NCI-H82 treated with DMSO at 0.1 percent for 48 hours (cell line): ENCODE measurements around the gene CREB5.

Source experiments
- DNase-seq: peaks from one replicate; lab custom pipeline; 2025; ENCODE audit not compliant: unreplicated experiment; lab: John Stamatoyannopoulos, UW

CREB5 gene

GRCh38 chr7:28840592-28840995 is 428.3 kb downstream of the CREB5 start:
- peak; percentile 11 for DNase-seq

DNA sequence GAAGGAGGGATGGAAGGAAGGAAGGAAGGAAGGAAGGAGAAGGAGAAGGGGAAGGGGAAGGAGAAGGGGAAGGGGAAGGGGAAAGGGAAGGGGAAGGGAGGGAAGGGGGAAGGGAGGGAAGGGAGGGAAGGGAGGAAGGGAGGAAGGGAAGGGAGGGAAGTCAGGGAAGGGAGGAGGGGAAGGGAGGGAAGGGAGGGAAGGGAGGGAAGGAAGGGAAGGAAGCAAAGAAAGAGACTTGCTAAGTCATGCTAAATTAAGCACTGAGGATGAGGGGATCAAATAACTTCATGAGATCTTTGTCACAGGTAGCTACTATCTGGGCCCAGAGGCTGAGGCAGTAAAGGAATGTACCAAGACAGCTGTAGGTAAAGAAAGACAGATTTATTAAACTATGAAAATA is 429.4 kb downstream of the CREB5 start:
- DNase-seq: no peak

DNA sequence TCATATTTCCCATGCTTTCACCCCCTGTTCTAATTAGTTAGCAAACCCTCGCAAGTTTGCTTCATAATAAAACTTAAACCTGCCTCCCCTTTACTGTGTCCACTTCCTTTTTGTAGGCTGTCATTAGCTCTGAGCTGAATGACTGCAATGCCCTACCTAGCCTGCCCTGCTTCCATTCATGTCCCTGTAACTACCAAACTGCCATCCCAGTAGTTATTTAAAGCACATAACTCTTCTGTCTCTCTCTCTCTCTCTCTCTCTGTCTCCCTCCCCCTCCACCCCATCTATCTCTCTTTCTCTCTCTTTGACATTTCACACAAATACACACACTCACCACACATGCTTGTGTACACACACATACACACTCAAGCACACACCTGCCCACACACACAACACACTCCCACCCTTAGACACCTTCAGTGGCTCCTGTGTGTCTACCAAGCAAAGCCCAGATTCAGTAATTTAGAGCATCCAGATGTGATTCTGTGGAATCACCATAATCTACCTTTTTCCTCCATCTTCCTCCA is 430.5 kb downstream of the CREB5 start:
- no peak for DNase-seq

- no peak for DNase-seq
Measured at GRCh38 chr7:28845106-28845505, 432.8 kb downstream of the CREB5 start.

- DNase-seq: no peak
Measured at GRCh38 chr7:28847176-28847575, 434.9 kb downstream of the CREB5 start.

- no peak for DNase-seq
Measured at GRCh38 chr7:28847681-28848080, 435.4 kb downstream of the CREB5 start.

DNA sequence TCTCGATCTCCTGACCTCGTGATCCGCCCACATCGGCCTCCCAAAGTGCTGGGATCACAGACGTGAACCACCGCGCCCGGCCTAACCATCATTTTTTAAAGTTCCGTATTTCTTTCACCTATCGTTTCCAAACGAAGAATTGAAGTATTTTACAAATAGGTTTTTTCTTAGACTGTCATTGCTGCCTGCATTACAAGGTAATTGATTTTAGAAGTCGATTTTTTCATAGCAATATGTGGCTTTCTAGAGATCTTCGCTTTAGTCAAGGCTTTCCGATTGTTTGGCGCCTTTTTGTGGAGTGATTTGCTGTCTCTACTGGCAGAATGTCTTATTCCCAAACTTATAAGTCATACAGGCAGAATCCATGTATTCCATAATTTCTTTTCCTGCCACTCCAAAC is 436.6 kb downstream of the CREB5 start:
- no peak for DNase-seq

GRCh38 chr7:28850699-28851098 is 438.4 kb downstream of the CREB5 start:
- DNase-seq: no peak

GRCh38 chr7:28853150-28853549 is 440.8 kb downstream of the CREB5 start:
- DNase-seq: peak; percentile 25

GRCh38 chr7:28853834-28854749 is 441.8 kb downstream of the CREB5 start:
- DNase-seq: peak; percentile 51

GRCh38 chr7:28854750-28855074 is 442.4 kb downstream of the CREB5 start:
- no peak for DNase-seq

- no peak for DNase-seq
Measured at GRCh38 chr7:28855538-28856217, 443.4 kb downstream of the CREB5 start.

DNA sequence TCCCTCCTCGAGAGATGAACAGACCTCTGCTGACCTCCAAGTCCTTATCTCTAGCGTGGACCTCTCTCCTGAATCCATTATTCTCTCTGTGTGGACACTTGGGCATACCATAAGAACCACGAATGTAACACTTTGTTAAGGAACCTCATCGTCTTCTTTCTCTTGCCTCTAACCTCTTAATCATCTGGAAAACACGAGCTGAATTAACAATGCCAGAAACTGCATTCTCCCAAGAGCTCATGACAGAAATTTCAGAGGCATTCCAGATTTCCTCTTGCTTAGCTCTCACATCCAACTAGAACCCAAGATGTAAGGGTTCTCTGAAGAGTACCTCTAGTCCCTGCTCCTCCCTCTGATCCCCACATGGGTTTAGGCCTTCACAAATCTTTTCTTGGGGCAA is 444.3 kb downstream of the CREB5 start:
- DNase-seq: no peak

DNA sequence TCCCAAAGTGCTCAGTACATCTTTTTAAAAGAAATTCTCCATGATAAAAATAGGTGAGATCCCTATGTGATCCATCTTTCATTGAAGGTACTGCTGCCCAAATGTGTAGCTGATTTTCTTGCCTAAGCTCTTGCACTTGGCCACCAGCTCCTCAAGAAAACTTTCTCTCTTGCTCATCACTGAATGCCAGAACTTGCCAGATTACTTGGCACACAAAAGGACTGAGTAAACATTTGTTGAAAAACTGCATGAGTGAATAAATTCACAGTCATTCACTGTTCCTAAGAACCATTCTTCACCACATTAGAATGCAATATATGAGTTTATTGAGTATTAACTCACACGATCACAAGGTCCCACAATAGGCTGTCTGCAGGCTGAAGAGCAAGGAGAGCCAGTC is 445.9 kb downstream of the CREB5 start:
- DNase-seq: no peak

DNA sequence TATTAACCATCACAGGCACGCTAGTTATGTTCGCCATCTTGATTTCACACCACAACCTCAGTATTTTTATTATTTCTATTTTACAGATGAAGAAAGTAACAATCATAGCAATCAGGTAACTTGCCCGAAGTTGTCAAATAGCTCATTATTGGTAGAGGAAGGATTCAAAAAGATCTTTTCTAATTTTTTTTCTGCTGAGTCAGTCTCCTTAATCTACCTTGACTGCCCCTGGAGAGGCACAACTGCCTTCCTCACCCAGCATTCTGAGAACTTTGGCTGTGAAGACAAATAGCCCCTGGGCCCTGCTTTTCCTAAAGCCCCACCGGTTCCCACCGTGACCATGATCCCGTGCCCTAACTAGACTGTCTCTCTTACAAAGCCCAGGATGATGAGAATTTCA is 446.6 kb downstream of the CREB5 start:
- no peak for DNase-seq

- DNase-seq: no peak
Measured at GRCh38 chr7:28861825-28862224, 449.5 kb downstream of the CREB5 start.

GRCh38 chr7:28862595-28863272 is 450.4 kb downstream of the CREB5 start:
- DNase-seq: no peak

DNA sequence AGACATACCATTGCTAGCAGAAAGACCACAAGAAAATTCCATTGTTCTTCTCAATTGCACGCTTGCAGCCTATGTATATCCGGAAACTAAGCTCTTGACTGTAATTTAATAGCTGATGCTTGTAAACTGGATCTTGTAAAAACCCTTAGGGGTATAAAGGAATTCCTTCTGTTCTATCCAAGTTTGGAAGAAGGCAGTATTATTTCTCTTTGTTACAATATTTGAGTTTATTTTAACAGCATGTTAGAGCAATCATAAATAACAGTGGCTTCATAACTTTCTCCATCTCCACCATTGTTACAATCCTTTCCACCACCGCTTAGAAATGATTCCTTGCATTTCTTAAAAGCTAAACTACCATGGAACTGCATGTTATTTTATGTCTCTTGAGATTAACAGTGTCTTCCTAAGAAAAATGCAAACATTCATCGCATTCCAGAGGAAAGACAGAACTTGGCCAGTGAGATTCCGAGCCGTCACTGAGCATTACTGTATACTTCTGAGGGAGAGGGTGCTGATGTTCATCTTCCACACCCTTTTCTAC is 453.4 kb downstream of the CREB5 start:
- DNase-seq: no peak

DNA sequence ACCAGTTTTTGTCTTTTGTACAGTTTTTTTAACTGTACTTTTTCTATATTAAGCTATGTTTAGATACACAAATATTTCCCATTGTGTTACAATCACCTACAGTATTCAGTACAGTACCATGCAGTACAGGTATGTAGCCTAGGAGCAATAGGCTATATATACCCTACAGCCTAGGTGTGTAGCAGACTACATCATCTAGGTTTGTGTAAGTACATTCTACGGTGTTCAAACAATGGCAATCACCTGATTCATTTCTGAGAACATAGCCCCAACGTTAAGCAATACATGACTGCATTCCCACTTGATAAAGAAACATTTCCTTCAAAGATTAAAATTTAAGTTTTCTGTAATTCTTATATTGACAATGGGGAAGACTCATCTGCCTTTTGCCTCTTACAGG is 456.4 kb downstream of the CREB5 start:
- no peak for DNase-seq

DNA sequence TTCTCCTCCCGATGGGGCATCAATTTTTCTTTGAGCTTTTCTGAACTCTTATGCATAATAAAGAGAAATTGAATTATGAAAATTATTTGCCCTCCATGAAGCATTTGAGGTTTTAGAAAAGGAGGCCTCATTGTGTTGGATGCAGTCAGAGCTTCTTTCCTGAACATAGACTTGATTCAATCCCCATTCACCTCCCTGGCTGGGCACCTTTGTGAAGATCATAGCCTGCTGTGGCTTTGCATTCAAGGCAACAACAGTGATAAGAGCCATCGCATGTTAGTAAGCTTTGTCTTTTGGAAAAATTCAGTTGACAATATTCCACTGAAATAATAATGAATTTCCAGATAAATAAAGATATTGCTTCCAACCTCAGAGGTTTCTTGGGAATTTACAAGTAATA is 458.8 kb downstream of the CREB5 start:
- DNase-seq: no peak

DNA sequence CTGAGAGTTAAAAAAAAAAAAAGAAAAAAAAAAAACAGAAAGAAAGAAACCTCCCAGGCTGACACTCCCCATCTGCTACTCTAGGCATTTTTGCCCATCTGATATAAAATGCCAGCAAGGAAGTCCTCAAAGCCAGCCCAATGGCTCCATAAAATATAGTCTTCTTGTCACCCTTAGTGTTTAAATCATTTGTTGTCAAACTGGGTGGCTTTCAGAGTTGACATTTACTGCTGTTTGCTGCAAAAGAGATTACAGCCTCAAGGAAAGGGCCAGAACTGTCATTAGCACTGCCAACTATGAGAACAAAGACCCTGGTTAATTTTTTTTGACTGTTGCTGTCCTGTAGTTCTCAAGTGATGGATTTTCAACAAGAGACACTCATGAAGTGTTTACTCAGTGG is 459.3 kb downstream of the CREB5 start:
- no peak for DNase-seq
